GM19395 (cell line): ENCODE measurements around the gene PCGF1.

Experiments used
- ATAC-seq: cut with Tn5 transposase; IDR thresholded peaks from one replicate; pipeline ENCODE4 v1.9.1; 2021; ENCODE audit warnings: mild to moderate bottlenecking, moderate library complexity; ENCODE audit not compliant: unreplicated experiment

PCGF1 gene

GRCh38 chr2:74537140-74537539 is 29.6 kb upstream of the PCGF1 start:
- ATAC-seq: no peak

- no peak for ATAC-seq
Observed at GRCh38 chr2:74536166-74536950, 28.9 kb upstream of the PCGF1 start.

GRCh38 chr2:74535440-74535965 is 28.0 kb upstream of the PCGF1 start:
- ATAC-seq: no peak

- ATAC-seq: no peak
Observed at GRCh38 chr2:74534411-74534810, 26.9 kb upstream of the PCGF1 start.

- no peak for ATAC-seq
Observed at GRCh38 chr2:74533464-74533863, 26.0 kb upstream of the PCGF1 start.

- ATAC-seq: no peak
Observed at GRCh38 chr2:74532222-74532621, 24.7 kb upstream of the PCGF1 start.

GRCh38 chr2:74531666-74532065 is 24.2 kb upstream of the PCGF1 start:
- no peak for ATAC-seq

GRCh38 chr2:74530239-74531187 is 23.0 kb upstream of the PCGF1 start:
- peak; percentile 41 for ATAC-seq

GRCh38 chr2:74529357-74530238 is 22.1 kb upstream of the PCGF1 start, which contains the start of the genes AUP1 and HTRA2:
TSS of gene AUP1 (minus strand) at chr2:74529706. CDS start at chr2:74529629, 77 bp downstream.
TSS of gene HTRA2 (plus strand) at chr2:74529933. CDS start at chr2:74530007, 74 bp downstream.
- ATAC-seq: peak; percentile 82

- peak; percentile 15 for ATAC-seq
Observed at GRCh38 chr2:74528600-74529356, 21.3 kb upstream of the PCGF1 start.

GRCh38 chr2:74527741-74528140 is 20.2 kb upstream of the PCGF1 start:
- no peak for ATAC-seq

- no peak for ATAC-seq
Observed at GRCh38 chr2:74526649-74527230, 19.2 kb upstream of the PCGF1 start.

GRCh38 chr2:74525717-74526648 is 18.5 kb upstream of the PCGF1 start, which contains the start of gene DQX1:
TSS of gene DQX1 (minus strand) at chr2:74526231. CDS start at chr2:74525729, 502 bp downstream.
- no peak for ATAC-seq

- ATAC-seq: no peak
Observed at GRCh38 chr2:74524955-74525716, 17.6 kb upstream of the PCGF1 start.

GRCh38 chr2:74524005-74524404 is 16.5 kb upstream of the PCGF1 start:
- no peak for ATAC-seq

GRCh38 chr2:74522516-74522915 is 15.0 kb upstream of the PCGF1 start:
- no peak for ATAC-seq

GRCh38 chr2:74516650-74517049 is 9.2 kb upstream of the PCGF1 start:
- ATAC-seq: no peak
